OCI-LY7 (cell line): ENCODE data around the gene C11orf54. TPM values are rescaled to one million over a fixed set of nuclear protein-coding genes. Genes with fewer than 3 reads are reported as not detected.
"Not testable (repeated sequence)": the region's sequence is repeated elsewhere in the genome, so short reads cannot be mapped to it uniquely, and the experiment has no call there.

ENCODE experiments used
- BruUV-seq: library from RNA; stranded (reverse); fragments of 400-500 nt; replicated peaks from 2 replicates; lab custom pipeline; 2021; lab: Mats Ljungman, UMichigan
- CTCF ChIA-PET: fragments of 300-600 bp; sonication (Branson Sonifier 250); formaldehyde crosslinking; loops from one replicate; lab custom pipeline; 2022; ENCODE audit warnings: antibody characterized with exemption; ENCODE audit not compliant: unreplicated experiment; lab: Charles Lee
- POLR2A ChIA-PET: fragments of 300-600 bp; sonication (Branson Sonifier 250); formaldehyde crosslinking; loops from one replicate; lab custom pipeline; 2022; ENCODE audit warnings: antibody characterized with exemption; lab: Charles Lee
- DNase-seq: peaks from one replicate; pipeline ENCODE4 v3.0.0-alpha.2; 2015; ENCODE audit warnings: low spot score
- H2AFZ ChIP-seq: fragments of 200-600 bp; sonication (generic), shearing (Covaris generic); 2 replicates; pipeline ENCODE4 v1.6.1; 2014; ENCODE audit warnings: mild to moderate bottlenecking, antibody characterized with exemption, low read length, moderate library complexity
- H3K27ac ChIP-seq: fragments of 200-600 bp; sonication (generic); 2 replicates; pipeline ENCODE4 v1.5.1; 2014; ENCODE audit warnings: mixed run types, low read depth, mild to moderate bottlenecking, moderate library complexity, low read length, inconsistent platforms; ENCODE audit not compliant: poor library complexity, severe bottlenecking
- H3K36me3 ChIP-seq: fragments of 200-600 bp; sonication (generic); 2 replicates; pipeline ENCODE4 v1.6.1; 2014; ENCODE audit warnings: mild to moderate bottlenecking, antibody characterized with exemption, low read length, moderate library complexity, mixed read lengths; ENCODE audit not compliant: insufficient read depth
- H3K4me1 ChIP-seq: fragments of 200-600 bp; sonication (generic); 2 replicates; pipeline ENCODE4 v1.5.1; 2014; ENCODE audit warnings: mild to moderate bottlenecking, low read length; ENCODE audit not compliant: insufficient read depth, poor library complexity, severe bottlenecking
- H3K4me2 ChIP-seq: fragments of 200-600 bp; sonication (generic); 2 replicates; pipeline ENCODE4 v1.6.1; 2014; ENCODE audit warnings: mild to moderate bottlenecking, low read length
- H3K4me3 ChIP-seq: fragments of 200-600 bp; sonication (generic); 2 replicates; pipeline ENCODE4 v1.5.1; 2014; ENCODE audit warnings: mild to moderate bottlenecking, low read depth, low read length; ENCODE audit not compliant: poor library complexity, severe bottlenecking
- H3K79me2 ChIP-seq: fragments of 200-600 bp; sonication (generic); 2 replicates; pipeline ENCODE4 v1.6.1; 2016; ENCODE audit warnings: low read depth, mild to moderate bottlenecking, low read length, moderate library complexity, mixed read lengths; ENCODE audit not compliant: insufficient read depth
- H3K9me2 ChIP-seq: fragments of 200-600 bp; sonication (generic); 2 replicates; pipeline ENCODE4 v1.6.1; 2016; ENCODE audit warnings: mild to moderate bottlenecking, low read length, mixed read lengths; ENCODE audit not compliant: insufficient read depth
- H3K9me3 ChIP-seq: fragments of 200-600 bp; sonication (generic); 2 replicates; pipeline ENCODE4 v1.6.1; 2014; ENCODE audit warnings: mild to moderate bottlenecking, mixed run types, low read length, mixed read lengths
- H4K20me1 ChIP-seq: fragments of 200-600 bp; sonication (generic); 2 replicates; pipeline ENCODE4 v1.6.1; 2014; ENCODE audit warnings: mild to moderate bottlenecking, antibody characterized with exemption, low read length, moderate library complexity, mixed read lengths; ENCODE audit not compliant: insufficient read depth
- EZH2phosphoT487 ChIP-seq: fragments of 200-600 bp; sonication (generic); IDR thresholded peaks from 2 replicates; pipeline ENCODE4 v1.6.1; 2018; ENCODE audit warnings: low read depth, borderline replicate concordance, mild to moderate bottlenecking, mixed run types, antibody characterized with exemption, low read length, moderate library complexity, mixed read lengths
- intact Hi-C: fragments of 100-400 bp; cut with micrococcal nuclease; formaldehyde crosslinking; loops from one replicate; pipeline ENCODE4 v1.10.0; 2022; ENCODE audit not compliant: unreplicated experiment
- total RNA-seq, 2 experiments: library from RNA; depleted of rRNA in 1 of 2; stranded (reverse); fragments of >200 nt in 1 of 2; shearing (Covaris generic) in 1 of 2; gene quantifications; 2 replicates each; pipeline ENCODE4 v1.2.3, GENCODE V29; 2014 to 2022
- TF ChIP-seq, protein P1 (sequence below): fragments of 200-600 bp; sonication (generic); conservative IDR thresholded peaks from 2 replicates; pipeline ENCODE4 v1.5.1; 2014; ENCODE audit warnings: mild to moderate bottlenecking, antibody characterized with exemption, low read length, moderate library complexity, mixed read lengths

Gene C11orf54
- total RNA-seq, 2 experiments from 2014 or later: 29.5 to 35.5 TPM

- Histone ChIP-seq H2AFZ (no peak overlapping the region), H3K27ac (no peak overlapping the region), H3K4me2 (no peak overlapping the region), H3K4me3 (no peak overlapping the region), H4K20me1 (no peaks in the 10 kb centered on the region), H3K79me2 (no peaks in the 10 kb centered on the region), H3K36me3 (peaks cover 76% of the 10 kb centered on the region), H3K9me2 (no peaks in the 10 kb centered on the region), H3K9me3 (no peaks in the 10 kb centered on the region), H3K4me1 (no peaks in the 10 kb centered on the region)
- BruUV-seq: no TSS peak
- intact Hi-C loops: no loop called here
- CTCF ChIA-PET: no interaction called here
- TF ChIP-seq EZH2phosphoT487: no peak
- TF ChIP-seq, protein P1, sequence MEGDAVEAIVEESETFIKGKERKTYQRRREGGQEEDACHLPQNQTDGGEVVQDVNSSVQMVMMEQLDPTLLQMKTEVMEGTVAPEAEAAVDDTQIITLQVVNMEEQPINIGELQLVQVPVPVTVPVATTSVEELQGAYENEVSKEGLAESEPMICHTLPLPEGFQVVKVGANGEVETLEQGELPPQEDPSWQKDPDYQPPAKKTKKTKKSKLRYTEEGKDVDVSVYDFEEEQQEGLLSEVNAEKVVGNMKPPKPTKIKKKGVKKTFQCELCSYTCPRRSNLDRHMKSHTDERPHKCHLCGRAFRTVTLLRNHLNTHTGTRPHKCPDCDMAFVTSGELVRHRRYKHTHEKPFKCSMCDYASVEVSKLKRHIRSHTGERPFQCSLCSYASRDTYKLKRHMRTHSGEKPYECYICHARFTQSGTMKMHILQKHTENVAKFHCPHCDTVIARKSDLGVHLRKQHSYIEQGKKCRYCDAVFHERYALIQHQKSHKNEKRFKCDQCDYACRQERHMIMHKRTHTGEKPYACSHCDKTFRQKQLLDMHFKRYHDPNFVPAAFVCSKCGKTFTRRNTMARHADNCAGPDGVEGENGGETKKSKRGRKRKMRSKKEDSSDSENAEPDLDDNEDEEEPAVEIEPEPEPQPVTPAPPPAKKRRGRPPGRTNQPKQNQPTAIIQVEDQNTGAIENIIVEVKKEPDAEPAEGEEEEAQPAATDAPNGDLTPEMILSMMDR: no peak
- DNase-seq: no peak
- POLR2A ChIA-PET: no interaction called here
Observed at GRCh38 chr11:93757924-93758865, 16.7 kb downstream of the C11orf54 start.

GRCh38 chr11:93759123-93759522 lies 17.7 kb downstream of the C11orf54 start:
- H3K4me3 ChIP-seq, intact Hi-C loops, H3K4me1 ChIP-seq, H3K4me2 ChIP-seq, H3K9me2 ChIP-seq, H3K27ac ChIP-seq, DNase-seq, BruUV-seq, H3K9me3 ChIP-seq, H2AFZ ChIP-seq, CTCF ChIA-PET, H4K20me1 ChIP-seq, H3K79me2 ChIP-seq: not testable (repeated sequence)
- POLR2A ChIA-PET: interaction anchor here (1.0 kb wide), 1 partner anchor 17 kb away, joined by 3 read pairs; no protein-coding TSS in a partner anchor
- peaks cover 72% of the 10 kb centered on the region for H3K36me3 ChIP-seq

DNA sequence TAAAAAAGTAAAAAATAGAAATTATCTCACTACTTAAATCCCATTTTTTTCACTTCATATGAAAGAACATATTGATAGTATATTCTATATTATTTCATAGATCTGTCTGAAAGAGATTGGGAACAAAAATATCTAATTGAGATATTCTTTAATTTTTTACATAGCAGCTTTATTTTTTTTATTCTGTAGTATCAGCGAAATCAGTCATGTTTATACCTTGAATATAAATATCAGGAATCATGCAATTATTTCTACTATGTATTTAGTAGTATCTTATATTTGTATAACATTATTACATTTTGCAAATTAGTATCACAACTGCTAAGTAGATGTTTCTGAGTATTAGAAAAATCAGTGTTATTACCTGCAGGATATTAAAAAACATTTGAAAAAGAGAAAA lies 20.4 kb downstream of the C11orf54 start:
- Histone ChIP-seq H3K9me3 (peaks cover 2% of the 10 kb centered on the region; the same call in 1 of the 2 replicates), H3K4me1 (no peaks in the 10 kb centered on the region), H3K4me3 (no peak overlapping the region), H4K20me1 (no peaks in the 10 kb centered on the region), H3K27ac (no peak overlapping the region), H3K79me2 (no peaks in the 10 kb centered on the region), H3K36me3 (peaks cover 63% of the 10 kb centered on the region), H3K4me2 (no peak overlapping the region), H2AFZ (no peak overlapping the region), H3K9me2 (no peaks in the 10 kb centered on the region)
- intact Hi-C loops: no loop called here
- CTCF ChIA-PET: no interaction called here
- no peak for DNase-seq
- no TSS peak for BruUV-seq
- POLR2A ChIA-PET: interaction anchor here (0.9 to 1.2 kb wide), 2 partner anchors 10 to 22 kb away, joined by 4 to 8 read pairs; partner anchors contain the start of gene MED17
- TF ChIP-seq, protein P1: no peak
- TF ChIP-seq EZH2phosphoT487: no peak
